WTC11 (cell line): ENCODE results near the gene COPZ2. TPM values are rescaled to one million over a fixed set of nuclear protein-coding genes. Genes with fewer than 3 reads are reported as not detected.

Experiments used
- ATF1 ChIP-seq: sonication (generic); formaldehyde crosslinking; IDR thresholded peaks from 2 replicates; pipeline ENCODE4 v1.8.1; 2023; ENCODE audit warnings: mild to moderate bottlenecking, moderate library complexity, missing genetic modification reagents
- CREM ChIP-seq: sonication (generic); formaldehyde crosslinking; IDR thresholded peaks from 2 replicates; pipeline ENCODE4 v1.8.1; 2022; ENCODE audit warnings: mild to moderate bottlenecking, missing genetic modification reagents, moderate library complexity
- FOXK1 ChIP-seq: sonication (generic); formaldehyde crosslinking; IDR thresholded peaks from 2 replicates; pipeline ENCODE4 v1.8.0; 2022; ENCODE audit warnings: mild to moderate bottlenecking, moderate library complexity, missing genetic modification reagents
- MXD4 ChIP-seq: fragments of 250-450 bp; sonication (Bioruptor Pico); IDR thresholded peaks from 2 replicates; pipeline ENCODE4 v1.8.0; 2021; ENCODE audit warnings: mild to moderate bottlenecking, moderate library complexity, borderline replicate concordance
- NR2C2 ChIP-seq: sonication (generic); formaldehyde crosslinking; IDR thresholded peaks from 2 replicates; pipeline ENCODE4 v1.8.0; 2022; ENCODE audit warnings: mild to moderate bottlenecking, missing genetic modification reagents
- SMAD3 ChIP-seq: sonication (generic); formaldehyde crosslinking; IDR thresholded peaks from 2 replicates; pipeline ENCODE4 v1.8.0; 2022; ENCODE audit warnings: missing genetic modification reagents, mild to moderate bottlenecking, borderline replicate concordance
- SOX15 ChIP-seq: fragments of 250-450 bp; sonication (Bioruptor Pico); IDR thresholded peaks from 2 replicates; pipeline ENCODE4 v1.9.0; 2021; ENCODE audit warnings: mild to moderate bottlenecking
- USF1 ChIP-seq: sonication (generic); formaldehyde crosslinking; IDR thresholded peaks from 2 replicates; pipeline ENCODE4 v1.8.0; 2022; ENCODE audit warnings: mild to moderate bottlenecking, missing genetic modification reagents
- ZNF121 ChIP-seq: sonication (generic); formaldehyde crosslinking; IDR thresholded peaks from 2 replicates; pipeline ENCODE4 v1.8.0; 2023; ENCODE audit warnings: missing genetic modification reagents
- ZNF512 ChIP-seq: sonication (generic); formaldehyde crosslinking; IDR thresholded peaks from 2 replicates; pipeline ENCODE4 v1.8.1; 2022; ENCODE audit warnings: missing genetic modification reagents, borderline replicate concordance
- ZNF532 ChIP-seq: fragments of 250-450 bp; sonication (Bioruptor Pico); IDR thresholded peaks from 2 replicates; pipeline ENCODE4 v1.9.0; 2021; ENCODE audit warnings: mild to moderate bottlenecking, borderline replicate concordance
- total RNA-seq: library from RNA; stranded (reverse); gene quantifications from 3 replicates; pipeline ENCODE4 v1.2.3, GENCODE V29; 2021
- TF ChIP-seq, protein P1 (sequence below): sonication (generic); formaldehyde crosslinking; IDR thresholded peaks from 2 replicates; pipeline ENCODE4 v1.8.0; 2023; ENCODE audit warnings: mild to moderate bottlenecking, missing genetic modification reagents
- TF ChIP-seq, protein P2 (sequence below): sonication (generic); formaldehyde crosslinking; conservative IDR thresholded peaks from 2 replicates; pipeline ENCODE4 v1.8.1; 2022; ENCODE audit warnings: mild to moderate bottlenecking, missing genetic modification reagents
- TF ChIP-seq, protein P3 (sequence below): fragments of 250-450 bp; sonication (Bioruptor Pico); conservative IDR thresholded peaks from 2 replicates; pipeline ENCODE4 v1.9.0; 2021; ENCODE audit warnings: mild to moderate bottlenecking
- TF ChIP-seq, protein P4 (sequence below): sonication (generic); formaldehyde crosslinking; IDR thresholded peaks from 2 replicates; pipeline ENCODE4 v1.8.1; 2023; ENCODE audit warnings: mild to moderate bottlenecking, missing genetic modification reagents, borderline replicate concordance
- TF ChIP-seq, protein P5 (sequence below): fragments of 250-450 bp; sonication (Bioruptor Pico); IDR thresholded peaks from 2 replicates; pipeline ENCODE4 v1.9.0; 2021; ENCODE audit warnings: mild to moderate bottlenecking
- TF ChIP-seq, protein P6 (sequence below): fragments of 250-450 bp; sonication (Bioruptor Pico); IDR thresholded peaks from 2 replicates; pipeline ENCODE4 v1.8.0; 2021; ENCODE audit warnings: mild to moderate bottlenecking

Gene COPZ2
- total RNA-seq, 1 experiment from 2014 or later = 0.44 TPM

DNA sequence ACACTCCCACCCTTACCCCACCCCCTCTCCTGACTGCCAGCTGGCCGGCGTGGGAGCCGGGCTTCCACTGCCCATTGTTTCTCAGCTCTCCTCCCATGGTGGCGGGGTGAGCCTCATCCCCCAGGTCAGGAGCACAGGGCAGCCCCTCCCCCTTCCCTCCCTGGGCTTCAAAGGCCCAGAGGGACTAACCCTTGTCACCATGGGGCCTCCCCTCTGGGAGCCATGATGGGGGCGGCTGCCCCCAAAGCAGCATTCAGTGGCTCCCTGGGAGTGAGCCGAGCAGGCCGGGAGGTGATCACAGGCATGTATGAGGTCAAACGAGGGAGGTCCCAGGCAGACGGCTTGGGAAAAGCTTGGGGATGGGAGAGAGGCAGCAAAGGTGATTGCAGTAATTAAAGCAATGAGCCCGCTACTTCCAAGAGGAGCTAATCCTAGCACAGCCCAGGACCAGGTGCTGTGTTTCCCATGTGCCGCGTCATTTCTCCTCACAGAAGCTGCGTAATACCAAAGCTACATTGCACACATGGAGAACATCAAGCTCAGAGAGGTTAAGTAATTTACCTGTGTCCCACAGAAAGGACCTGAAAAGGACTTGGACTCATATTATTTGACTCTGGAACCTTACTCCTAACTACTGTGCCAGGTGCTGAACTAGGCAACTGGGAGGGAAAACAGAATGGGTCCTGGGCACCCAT lies 42.2 kb downstream of the COPZ2 start (continued):
- TF ChIP-seq, protein P1, sequence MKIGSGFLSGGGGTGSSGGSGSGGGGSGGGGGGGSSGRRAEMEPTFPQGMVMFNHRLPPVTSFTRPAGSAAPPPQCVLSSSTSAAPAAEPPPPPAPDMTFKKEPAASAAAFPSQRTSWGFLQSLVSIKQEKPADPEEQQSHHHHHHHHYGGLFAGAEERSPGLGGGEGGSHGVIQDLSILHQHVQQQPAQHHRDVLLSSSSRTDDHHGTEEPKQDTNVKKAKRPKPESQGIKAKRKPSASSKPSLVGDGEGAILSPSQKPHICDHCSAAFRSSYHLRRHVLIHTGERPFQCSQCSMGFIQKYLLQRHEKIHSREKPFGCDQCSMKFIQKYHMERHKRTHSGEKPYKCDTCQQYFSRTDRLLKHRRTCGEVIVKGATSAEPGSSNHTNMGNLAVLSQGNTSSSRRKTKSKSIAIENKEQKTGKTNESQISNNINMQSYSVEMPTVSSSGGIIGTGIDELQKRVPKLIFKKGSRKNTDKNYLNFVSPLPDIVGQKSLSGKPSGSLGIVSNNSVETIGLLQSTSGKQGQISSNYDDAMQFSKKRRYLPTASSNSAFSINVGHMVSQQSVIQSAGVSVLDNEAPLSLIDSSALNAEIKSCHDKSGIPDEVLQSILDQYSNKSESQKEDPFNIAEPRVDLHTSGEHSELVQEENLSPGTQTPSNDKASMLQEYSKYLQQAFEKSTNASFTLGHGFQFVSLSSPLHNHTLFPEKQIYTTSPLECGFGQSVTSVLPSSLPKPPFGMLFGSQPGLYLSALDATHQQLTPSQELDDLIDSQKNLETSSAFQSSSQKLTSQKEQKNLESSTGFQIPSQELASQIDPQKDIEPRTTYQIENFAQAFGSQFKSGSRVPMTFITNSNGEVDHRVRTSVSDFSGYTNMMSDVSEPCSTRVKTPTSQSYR (CRISPR knock-in tag) = peak; percentile 76; the same call in 1 of the 2 replicates
- TF ChIP-seq USF1 (CRISPR knock-in tag) (no peak), ZNF532 (CRISPR knock-in tag) (no peak), CREM (CRISPR knock-in tag) (no peak), MXD4 (CRISPR knock-in tag) (no peak), ATF1 (CRISPR knock-in tag) (no peak), FOXK1 (CRISPR knock-in tag) (no peak), SOX15 (CRISPR knock-in tag) (no peak), ZNF121 (CRISPR knock-in tag) (no peak), ZNF512 (CRISPR knock-in tag) (no peak), SMAD3 (CRISPR knock-in tag) (no peak), NR2C2 (no peak)
- TF ChIP-seq, protein P2, sequence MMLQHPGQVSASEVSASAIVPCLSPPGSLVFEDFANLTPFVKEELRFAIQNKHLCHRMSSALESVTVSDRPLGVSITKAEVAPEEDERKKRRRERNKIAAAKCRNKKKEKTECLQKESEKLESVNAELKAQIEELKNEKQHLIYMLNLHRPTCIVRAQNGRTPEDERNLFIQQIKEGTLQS (CRISPR knock-in tag) = no peak
- TF ChIP-seq, protein P3, sequence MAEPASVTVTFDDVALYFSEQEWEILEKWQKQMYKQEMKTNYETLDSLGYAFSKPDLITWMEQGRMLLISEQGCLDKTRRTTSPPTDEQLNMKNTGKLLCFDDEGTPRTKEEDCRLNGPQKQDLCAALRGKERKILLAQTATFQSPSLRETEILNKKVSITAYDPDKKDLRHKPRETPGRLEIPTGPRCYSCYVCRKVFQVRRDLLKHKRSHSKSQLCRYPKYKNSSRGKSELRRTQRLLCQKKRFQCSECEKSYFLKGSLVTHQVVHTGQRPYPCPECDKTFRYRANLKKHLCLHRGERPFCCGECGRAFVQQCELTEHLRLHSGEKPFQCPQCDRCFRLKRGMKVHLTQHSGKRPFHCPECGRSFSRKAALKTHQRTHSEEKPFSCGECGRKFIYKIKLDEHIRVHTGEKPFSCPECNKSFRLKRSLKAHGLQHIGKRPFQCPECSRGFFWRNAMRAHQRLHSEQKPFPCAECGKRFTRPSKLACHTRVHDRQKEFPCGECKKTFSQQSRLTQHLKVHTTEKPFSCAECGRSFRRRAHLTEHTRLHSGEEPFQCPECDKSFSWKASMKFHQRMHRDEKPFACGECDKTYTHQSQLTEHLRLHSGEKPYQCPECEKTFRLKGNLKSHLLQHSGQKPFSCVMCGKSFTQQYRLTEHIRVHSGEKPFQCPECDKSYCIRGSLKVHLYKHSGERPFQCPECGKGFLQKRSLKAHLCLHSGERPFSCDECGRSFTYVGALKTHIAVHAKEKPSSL = no peak
- TF ChIP-seq, protein P4, sequence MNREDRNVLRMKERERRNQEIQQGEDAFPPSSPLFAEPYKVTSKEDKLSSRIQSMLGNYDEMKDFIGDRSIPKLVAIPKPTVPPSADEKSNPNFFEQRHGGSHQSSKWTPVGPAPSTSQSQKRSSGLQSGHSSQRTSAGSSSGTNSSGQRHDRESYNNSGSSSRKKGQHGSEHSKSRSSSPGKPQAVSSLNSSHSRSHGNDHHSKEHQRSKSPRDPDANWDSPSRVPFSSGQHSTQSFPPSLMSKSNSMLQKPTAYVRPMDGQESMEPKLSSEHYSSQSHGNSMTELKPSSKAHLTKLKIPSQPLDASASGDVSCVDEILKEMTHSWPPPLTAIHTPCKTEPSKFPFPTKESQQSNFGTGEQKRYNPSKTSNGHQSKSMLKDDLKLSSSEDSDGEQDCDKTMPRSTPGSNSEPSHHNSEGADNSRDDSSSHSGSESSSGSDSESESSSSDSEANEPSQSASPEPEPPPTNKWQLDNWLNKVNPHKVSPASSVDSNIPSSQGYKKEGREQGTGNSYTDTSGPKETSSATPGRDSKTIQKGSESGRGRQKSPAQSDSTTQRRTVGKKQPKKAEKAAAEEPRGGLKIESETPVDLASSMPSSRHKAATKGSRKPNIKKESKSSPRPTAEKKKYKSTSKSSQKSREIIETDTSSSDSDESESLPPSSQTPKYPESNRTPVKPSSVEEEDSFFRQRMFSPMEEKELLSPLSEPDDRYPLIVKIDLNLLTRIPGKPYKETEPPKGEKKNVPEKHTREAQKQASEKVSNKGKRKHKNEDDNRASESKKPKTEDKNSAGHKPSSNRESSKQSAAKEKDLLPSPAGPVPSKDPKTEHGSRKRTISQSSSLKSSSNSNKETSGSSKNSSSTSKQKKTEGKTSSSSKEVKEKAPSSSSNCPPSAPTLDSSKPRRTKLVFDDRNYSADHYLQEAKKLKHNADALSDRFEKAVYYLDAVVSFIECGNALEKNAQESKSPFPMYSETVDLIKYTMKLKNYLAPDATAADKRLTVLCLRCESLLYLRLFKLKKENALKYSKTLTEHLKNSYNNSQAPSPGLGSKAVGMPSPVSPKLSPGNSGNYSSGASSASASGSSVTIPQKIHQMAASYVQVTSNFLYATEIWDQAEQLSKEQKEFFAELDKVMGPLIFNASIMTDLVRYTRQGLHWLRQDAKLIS = no peak
- TF ChIP-seq, protein P5, sequence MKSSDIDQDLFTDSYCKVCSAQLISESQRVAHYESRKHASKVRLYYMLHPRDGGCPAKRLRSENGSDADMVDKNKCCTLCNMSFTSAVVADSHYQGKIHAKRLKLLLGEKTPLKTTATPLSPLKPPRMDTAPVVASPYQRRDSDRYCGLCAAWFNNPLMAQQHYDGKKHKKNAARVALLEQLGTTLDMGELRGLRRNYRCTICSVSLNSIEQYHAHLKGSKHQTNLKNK (CRISPR knock-in tag) = no peak
- TF ChIP-seq, protein P6, sequence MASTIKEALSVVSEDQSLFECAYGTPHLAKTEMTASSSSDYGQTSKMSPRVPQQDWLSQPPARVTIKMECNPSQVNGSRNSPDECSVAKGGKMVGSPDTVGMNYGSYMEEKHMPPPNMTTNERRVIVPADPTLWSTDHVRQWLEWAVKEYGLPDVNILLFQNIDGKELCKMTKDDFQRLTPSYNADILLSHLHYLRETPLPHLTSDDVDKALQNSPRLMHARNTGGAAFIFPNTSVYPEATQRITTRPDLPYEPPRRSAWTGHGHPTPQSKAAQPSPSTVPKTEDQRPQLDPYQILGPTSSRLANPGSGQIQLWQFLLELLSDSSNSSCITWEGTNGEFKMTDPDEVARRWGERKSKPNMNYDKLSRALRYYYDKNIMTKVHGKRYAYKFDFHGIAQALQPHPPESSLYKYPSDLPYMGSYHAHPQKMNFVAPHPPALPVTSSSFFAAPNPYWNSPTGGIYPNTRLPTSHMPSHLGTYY = no peak
